HUES64 (cell line): ENCODE results near the gene BSND.

Source experiments
- H3K27ac ChIP-seq: 2 replicates; pipeline ENCODE4 v1.7.0; 2013; ENCODE audit warnings: low read depth, low read length, inconsistent platforms
- H3K27me3 ChIP-seq: 2 replicates; pipeline ENCODE4 v1.6.1; 2013; ENCODE audit warnings: mild to moderate bottlenecking, low read length; ENCODE audit not compliant: insufficient read depth
- H3K36me3 ChIP-seq: 2 replicates; pipeline ENCODE4 v1.6.1; 2013; ENCODE audit warnings: mild to moderate bottlenecking, low read length; ENCODE audit not compliant: insufficient read depth
- H3K4me1 ChIP-seq: 2 replicates; pipeline ENCODE4 v1.6.1; 2013; ENCODE audit warnings: mild to moderate bottlenecking, low read length, moderate library complexity; ENCODE audit not compliant: insufficient read depth
- H3K4me3 ChIP-seq: 2 replicates; pipeline ENCODE4 v1.5.1; 2013; ENCODE audit warnings: mild to moderate bottlenecking, low read length, moderate library complexity
- H3K9ac ChIP-seq: 2 replicates; pipeline ENCODE4 v1.6.1; 2013; ENCODE audit warnings: mild to moderate bottlenecking, low read depth, low read length
- H3K9me3 ChIP-seq: 2 replicates; pipeline ENCODE4 v1.6.1; 2013; ENCODE audit warnings: low read depth, low read length; ENCODE audit not compliant: insufficient read depth
- WGBS: fragments of 150-250, 120-280 bp; methylation state at CpG from one replicate; pipeline ENCODE4 v1.1.7; 2013; ENCODE audit warnings: missing lambda C conversion rate; 5-methylcytosine and 5-hydroxymethylcytosine counted together

The BSND gene

DNA sequence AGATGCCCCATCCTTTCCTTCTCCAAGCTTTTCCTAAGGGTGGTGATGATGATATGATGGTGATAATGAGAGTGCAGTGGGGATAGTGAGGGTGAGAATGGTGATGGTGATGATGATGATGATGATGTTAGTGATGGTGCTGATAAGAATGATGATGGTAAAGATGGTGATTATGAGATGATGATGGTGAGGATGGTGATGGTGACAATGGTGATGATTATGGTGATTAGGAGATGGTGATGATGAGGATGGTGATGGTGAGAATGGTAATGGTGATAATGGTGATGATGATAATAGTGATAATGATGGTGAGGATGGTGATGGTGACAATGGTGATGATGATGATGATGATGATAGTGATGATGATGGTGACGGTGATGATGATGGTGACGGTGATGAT, 4.0 kb downstream of the BSND start:
- H3K9me3 ChIP-seq, result no peaks in the 10 kb centered on the region
- peaks cover 51% of the 10 kb centered on the region for H3K27me3 ChIP-seq
- H3K4me1 ChIP-seq, result 0 out of 2 replicates have a peak, but pooled peaks cover 3% of the 10 kb centered on the region
- H3K36me3 ChIP-seq, result no peaks in the 10 kb centered on the region
- H3K4me3 ChIP-seq, result no peak overlapping the region
- H3K9ac ChIP-seq, result no peak overlapping the region
- 82% methylated on average over 2 of the region's 2 CpGs for WGBS
- H3K27ac ChIP-seq, result no peak overlapping the region

- 89% methylated on average over 9 of the region's 10 CpGs for WGBS
- H3K27me3 ChIP-seq, result peaks cover 24% of the 10 kb centered on the region
These were observed 6.8 kb downstream of the BSND start for GRCh38 chr1:55005351-55006140.

DNA sequence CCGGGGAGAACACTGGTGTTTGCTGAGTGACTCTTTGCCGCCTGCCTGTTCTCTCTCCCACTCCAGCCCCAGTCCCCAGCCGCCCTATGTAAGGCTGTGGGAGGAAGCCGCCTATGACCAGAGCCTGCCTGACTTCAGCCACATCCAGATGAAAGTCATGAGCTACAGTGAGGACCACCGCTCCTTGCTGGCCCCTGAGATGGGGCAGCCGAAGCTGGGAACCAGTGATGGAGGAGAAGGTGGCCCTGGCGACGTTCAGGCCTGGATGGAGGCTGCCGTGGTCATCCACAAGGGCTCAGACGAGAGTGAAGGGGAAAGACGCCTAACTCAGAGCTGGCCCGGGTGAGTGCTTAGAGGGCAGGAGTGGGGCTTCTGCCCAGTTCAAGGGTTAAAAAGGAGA, 8.2 kb downstream of the BSND start:
- no peak overlapping the region for H3K4me3 ChIP-seq
- no peak overlapping the region for H3K9ac ChIP-seq
- H3K9me3 ChIP-seq, result no peaks in the 10 kb centered on the region
- H3K4me1 ChIP-seq, result 0 out of 2 replicates have a peak, but pooled peaks cover 4% of the 10 kb centered on the region
- 92% methylated on average over 12 of the region's 12 CpGs for WGBS
- peaks cover 10% of the 10 kb centered on the region for H3K27me3 ChIP-seq
- no peaks in the 10 kb centered on the region for H3K36me3 ChIP-seq
- H3K27ac ChIP-seq, result no peak overlapping the region

More at GRCh38 chr1:55005351-55006140, 6.8 kb downstream of the BSND start:
- H3K9ac ChIP-seq, result no peak overlapping the region
- 0 out of 2 replicates have a peak, but pooled peaks cover 2% of the 10 kb centered on the region for H3K4me1 ChIP-seq
- H3K36me3 ChIP-seq, result no peaks in the 10 kb centered on the region
- H3K27ac ChIP-seq, result no peak overlapping the region
- H3K9me3 ChIP-seq, result no peaks in the 10 kb centered on the region
- H3K4me3 ChIP-seq, result no peak overlapping the region

DNA sequence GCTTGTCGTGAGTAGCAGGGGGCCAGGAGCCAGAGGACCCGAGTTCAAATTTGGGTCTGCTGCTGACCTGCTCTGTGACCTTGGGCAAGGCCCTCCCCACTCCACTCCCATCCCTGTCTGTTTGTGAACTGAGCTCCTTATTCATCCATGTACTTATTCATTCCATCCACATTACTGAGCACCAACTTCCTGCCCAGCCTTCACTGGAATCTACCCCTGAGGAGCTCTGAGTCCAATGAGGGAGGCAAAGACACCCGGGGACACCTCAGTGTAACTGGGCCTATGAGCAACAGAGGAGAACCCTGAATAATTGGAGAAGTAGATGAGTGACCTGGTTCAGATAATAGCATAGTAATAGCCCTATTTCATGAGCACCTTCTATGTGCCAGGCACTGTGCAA, 8.9 kb downstream of the BSND start:
- 0 out of 2 replicates have a peak, but pooled peaks cover 4% of the 10 kb centered on the region for H3K4me1 ChIP-seq
- H3K27ac ChIP-seq, result no peak overlapping the region
- H3K9me3 ChIP-seq, result no peaks in the 10 kb centered on the region
- peaks cover 3% of the 10 kb centered on the region; the same call in 1 of the 2 replicates for H3K27me3 ChIP-seq
- WGBS, result 91% methylated on average over 3 of the region's 3 CpGs
- H3K9ac ChIP-seq, result no peak overlapping the region
- no peak overlapping the region for H3K4me3 ChIP-seq
- H3K36me3 ChIP-seq, result no peaks in the 10 kb centered on the region

DNA sequence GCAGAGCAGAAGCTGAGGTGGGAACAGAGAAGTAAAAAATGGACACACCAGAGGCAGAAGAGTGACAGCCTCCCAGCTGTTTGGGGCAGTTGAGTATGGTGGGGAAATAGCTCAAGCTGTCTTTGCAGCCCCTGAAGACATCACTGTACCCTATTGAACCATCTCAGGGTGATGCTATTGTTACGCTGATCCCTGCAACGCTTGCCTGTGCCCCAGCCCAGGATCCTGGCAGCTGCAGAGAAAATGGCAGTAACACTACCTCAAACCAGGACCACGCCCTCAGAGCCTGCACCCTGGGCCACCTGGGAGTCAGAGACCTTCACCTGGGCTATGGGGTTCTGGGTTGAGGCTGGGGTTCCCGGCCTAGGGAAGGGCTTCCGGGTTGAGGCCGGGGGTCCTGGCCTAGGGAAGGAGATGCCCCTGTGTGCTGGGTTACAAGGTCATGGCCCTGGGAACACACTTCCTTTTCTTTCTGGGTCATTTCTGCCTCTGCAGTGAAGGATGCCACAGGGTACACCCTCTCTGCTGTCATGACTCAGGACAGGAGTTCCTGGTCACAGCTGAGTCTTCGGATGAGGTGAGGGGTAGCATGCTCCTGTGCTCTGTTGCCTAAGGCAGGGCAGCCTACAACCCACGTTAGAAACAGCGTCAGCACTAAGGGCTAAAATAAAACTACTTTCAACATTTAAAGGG, 11.6 kb downstream of the BSND start:
- Histone ChIP-seq H3K36me3 (no peaks in the 10 kb centered on the region), H3K27me3 (no peaks in the 10 kb centered on the region), H3K9me3 (no peaks in the 10 kb centered on the region), H3K9ac (no peak overlapping the region), H3K4me1 (0 out of 2 replicates have a peak, but pooled peaks cover 4% of the 10 kb centered on the region), H3K27ac (no peak overlapping the region), H3K4me3 (no peak overlapping the region)
- WGBS, result 79% methylated on average over 9 of the region's 9 CpGs

DNA sequence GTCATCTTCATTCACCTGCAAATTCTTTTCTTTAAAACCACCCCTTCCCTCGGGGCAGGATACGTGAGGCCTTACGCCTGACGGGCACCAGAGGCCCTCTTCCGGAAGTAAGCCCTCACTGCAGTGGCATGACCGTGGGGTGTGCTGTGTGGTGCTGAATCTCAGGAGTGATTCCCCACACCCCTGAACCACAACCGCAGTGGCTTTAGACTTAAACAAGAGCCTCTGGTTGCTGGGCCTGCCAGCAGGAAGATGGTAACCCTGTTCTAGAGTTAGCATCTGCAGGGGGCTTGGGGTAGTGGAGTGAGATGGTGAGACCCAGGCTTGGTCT, 12.1 kb downstream of the BSND start:
- no peak overlapping the region for H3K4me3 ChIP-seq
- WGBS, result 79% methylated on average over 7 of the region's 7 CpGs

GRCh38 chr1:55012661-55013060, 13.9 kb downstream of the BSND start:
- H3K9me3 ChIP-seq, result no peaks in the 10 kb centered on the region
- H3K27ac ChIP-seq, result no peak overlapping the region
- H3K4me1 ChIP-seq, result 0 out of 2 replicates have a peak, but pooled peaks cover 4% of the 10 kb centered on the region
- 90% methylated on average over 1 of the region's 1 CpG for WGBS
- H3K9ac ChIP-seq, result no peak overlapping the region
- H3K27me3 ChIP-seq, result no peaks in the 10 kb centered on the region
- no peak overlapping the region for H3K4me3 ChIP-seq
- no peaks in the 10 kb centered on the region for H3K36me3 ChIP-seq

More for the DNA sequence above, 12.1 kb downstream of the BSND start:
- Histone ChIP-seq H3K36me3 (no peaks in the 10 kb centered on the region), H3K9ac (no peak overlapping the region), H3K9me3 (no peaks in the 10 kb centered on the region), H3K27ac (no peak overlapping the region), H3K27me3 (no peaks in the 10 kb centered on the region), H3K4me1 (0 out of 2 replicates have a peak, but pooled peaks cover 4% of the 10 kb centered on the region)

DNA sequence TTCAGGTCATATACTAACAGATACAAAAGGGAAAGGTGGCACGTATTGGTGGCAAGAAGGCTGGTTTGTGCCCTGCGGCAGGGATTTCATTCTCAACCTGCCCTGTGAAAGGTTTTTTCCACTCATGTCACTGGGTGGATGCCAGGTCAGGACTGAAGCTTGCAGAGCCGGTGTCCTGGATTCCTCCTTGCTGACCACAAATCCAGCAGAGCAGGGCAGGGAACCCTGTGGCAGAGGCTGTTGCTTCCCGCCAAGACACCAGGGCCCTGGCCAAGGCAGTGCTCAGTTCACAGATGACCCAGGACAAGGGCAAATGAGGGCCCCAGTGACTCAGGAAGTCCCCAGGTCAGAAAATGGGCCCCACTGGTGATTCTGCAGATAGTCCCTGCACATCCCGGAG, 16.4 kb downstream of the BSND start:
- WGBS, result 91% methylated on average over 5 of the region's 5 CpGs
- no peaks in the 10 kb centered on the region for H3K27me3 ChIP-seq
- no peak overlapping the region for H3K4me3 ChIP-seq

DNA sequence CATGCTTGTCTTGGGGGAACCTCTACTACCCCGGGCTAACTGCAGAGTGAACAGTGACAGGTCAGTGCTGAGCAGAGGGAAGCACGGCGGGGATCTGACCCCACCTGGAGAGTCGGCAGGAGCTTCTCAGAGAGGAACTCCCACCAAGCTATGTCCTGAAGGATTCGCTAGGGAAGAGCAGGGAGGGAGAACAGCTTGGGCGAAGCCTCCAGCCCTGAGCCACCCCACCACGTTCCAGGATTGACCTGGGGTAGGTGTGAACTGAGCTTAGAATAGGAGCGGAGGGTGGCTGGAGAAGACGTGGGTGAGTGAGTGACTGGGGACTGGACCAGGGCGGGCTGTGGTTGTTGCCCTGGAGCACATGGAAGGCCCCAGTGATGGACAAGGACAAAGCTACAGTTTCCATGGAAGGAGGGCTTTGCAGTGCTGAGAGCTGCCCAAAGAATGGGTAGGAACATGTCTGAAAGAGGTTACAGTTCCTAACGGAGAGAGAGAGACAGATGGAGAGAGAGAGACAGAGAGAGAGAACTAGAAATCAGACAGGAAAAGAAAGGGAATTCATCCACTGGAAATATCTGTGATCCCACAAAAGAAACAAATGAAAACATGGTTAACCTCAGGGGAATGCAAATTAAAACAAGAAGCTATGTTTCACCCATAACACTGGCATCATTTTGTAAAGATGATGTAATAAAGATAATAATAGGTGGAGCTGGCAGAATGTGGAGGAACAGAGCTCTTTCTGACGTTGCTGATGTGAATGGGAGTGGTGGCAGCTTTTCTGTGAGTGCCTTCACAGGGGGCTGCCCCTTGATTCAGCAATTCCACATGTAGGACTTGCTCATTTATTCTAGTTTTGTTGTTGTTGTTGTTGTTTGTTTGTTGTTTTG, 17.2 kb downstream of the BSND start:
- WGBS, result 89% methylated on average over 12 of the region's 12 CpGs

More for the DNA sequence above, 16.4 kb downstream of the BSND start:
- Histone ChIP-seq H3K4me1 (0 out of 2 replicates have a peak, but pooled peaks cover 4% of the 10 kb centered on the region), H3K27ac (no peak overlapping the region), H3K36me3 (no peaks in the 10 kb centered on the region), H3K9me3 (no peaks in the 10 kb centered on the region), H3K9ac (no peak overlapping the region)

GRCh38 chr1:55018395-55018794, 19.7 kb downstream of the BSND start:
- Histone ChIP-seq H3K4me1 (peaks cover 3% of the 10 kb centered on the region), H3K36me3 (no peaks in the 10 kb centered on the region), H3K4me3 (no peak overlapping the region), H3K9me3 (no peaks in the 10 kb centered on the region), H3K27ac (no peak overlapping the region), H3K9ac (no peak overlapping the region), H3K27me3 (no peaks in the 10 kb centered on the region)
- WGBS, result 89% methylated on average over 8 of the region's 9 CpGs

More for the DNA sequence above, 17.2 kb downstream of the BSND start:
- no peak overlapping the region for H3K4me3 ChIP-seq
- H3K9ac ChIP-seq, result no peak overlapping the region
- no peaks in the 10 kb centered on the region for H3K27me3 ChIP-seq
- H3K9me3 ChIP-seq, result no peaks in the 10 kb centered on the region
- no peak overlapping the region for H3K27ac ChIP-seq
- H3K4me1 ChIP-seq, result no peaks in the 10 kb centered on the region
- H3K36me3 ChIP-seq, result no peaks in the 10 kb centered on the region
